Naive thymus-derived CD8-positive, alpha-beta T cell (primary cell): Measurements from ENCODE around the gene TNFRSF1A. TPM values are rescaled to one million over a fixed set of nuclear protein-coding genes. Genes with fewer than 3 reads are reported as not detected.
A peak's percentile ranks its signal among the peaks of the same experiment; 100 is the strongest.

ENCODE experiments used
- ATAC-seq, 2 donors: fragments of 150-1000 bp; cut with Tn5 transposase in 1 of 2; sonication (Bioruptor Pico), chemical (Tn5 transposase) in 1 of 2; 1 replicate in 1 of 2; 2 replicates in 1 of 2; pipeline ENCODE4 v1.10.0; 2021; ENCODE audit warnings: mild to moderate bottlenecking in 2 of 2, moderate library complexity in 2 of 2
- POLR2A ChIA-PET: fragments of 350-600 bp; sonication (Branson Sonifier 250); formaldehyde crosslinking; loops from one replicate; lab custom pipeline; 2021; ENCODE audit warnings: antibody characterized with exemption; lab: Charles Lee
- DNase-seq, 10 donors: peaks; one replicate each; pipeline versions ENCODE4 v3.0.0 to v3.0.0-alpha.2; 2020 to 2022
- H3K27ac Mint-ChIP-seq, 10 donors: one replicate each; pipeline ENCODE4 v1.8.0; 2020 to 2022; ENCODE audit warnings: mild to moderate bottlenecking in 10 of 10, mixed read lengths in 10 of 10, moderate library complexity in 4 of 10, inconsistent platforms in 1 of 10
- H3K27me3 Mint-ChIP-seq, 5 donors: one replicate each; pipeline ENCODE4 v1.8.0; 2021 to 2022; ENCODE audit warnings: mixed read lengths in 5 of 5
- H3K36me3 Mint-ChIP-seq, 3 donors: one replicate each; pipeline ENCODE4 v1.8.0; 2020 to 2022; ENCODE audit warnings: mixed read lengths in 3 of 3, mild to moderate bottlenecking in 2 of 3, inconsistent platforms in 1 of 3
- H3K4me1 Mint-ChIP-seq, 4 donors: one replicate each; pipeline ENCODE4 v1.8.0; 2021 to 2022; ENCODE audit warnings: mixed read lengths in 4 of 4
- H3K4me3 Mint-ChIP-seq, 10 donors: one replicate each; pipeline ENCODE4 v1.8.0; 2020 to 2022; ENCODE audit warnings: mild to moderate bottlenecking in 10 of 10, mixed read lengths in 10 of 10, moderate library complexity in 6 of 10, inconsistent platforms in 1 of 10
- H3K9me3 Mint-ChIP-seq, 9 donors: one replicate each; pipeline ENCODE4 v1.8.0; 2020 to 2022; ENCODE audit warnings: mixed read lengths in 9 of 9, mild to moderate bottlenecking in 3 of 9, inconsistent platforms in 1 of 9, moderate library complexity in 1 of 9
- polyA plus RNA-seq, 3 donors: library from polyadenylated mRNA; unstranded; fragments of 300-500 nt; fragmentation: Illumina TruSeq; gene quantifications; one replicate each; pipeline ENCODE4 v1.2.3, GENCODE V29; 2021
- total RNA-seq, 8 experiments: library from RNA in 2 of 8; stranded (reverse) in 2 of 8; gene quantifications; one replicate each; pipeline ENCODE4 v1.2.3 and lab custom pipeline; 2021 to 2026

The TNFRSF1A gene
- total and polyA plus RNA-seq, 5 experiments from 2014 or later, result 19.5 to 97.6 (median 43.7) TPM

GRCh38 chr12:6372403-6373003 is 30.6 kb upstream of the TNFRSF1A start:
- no peaks in the 10 kb centered on the region for H3K9me3 Mint-ChIP-seq

GRCh38 chr12:6370994-6371754 is 29.3 kb upstream of the TNFRSF1A start:
- Mint-ChIP-seq H3K27me3 (peaks cover 0 to 3% (median 0%) of the 10 kb centered on the region in 5 donors), H3K4me1 (peaks cover 22 to 57% (median 49%) of the 10 kb centered on the region in 4 donors), H3K27ac (peak overlapping the region in 7 of 10 donors; percentile 3 to 79 (median 29)), H3K4me3 (no peak overlapping the region), H3K9me3 (no peaks in the 10 kb centered on the region), H3K36me3 (no peaks in the 10 kb centered on the region)
- POLR2A ChIA-PET, result interaction anchor here (0.9 to 1.5 kb wide), 4 partner anchors 8 to 36 kb away, joined by 3 to 5 read pairs (median 4); no protein-coding TSS in a partner anchor
- ATAC-seq (no peak), DNase-seq (no peak)

More at GRCh38 chr12:6372403-6373003, 30.6 kb upstream of the TNFRSF1A start:
- Mint-ChIP-seq H3K4me3 (no peak overlapping the region), H3K27ac (peak overlapping the region in 5 of 10 donors; percentile 15 to 86 (median 45)), H3K36me3 (no peaks in the 10 kb centered on the region), H3K4me1 (peaks cover 27 to 64% (median 52%) of the 10 kb centered on the region in 4 donors), H3K27me3 (peaks cover 0 to 3% (median 0%) of the 10 kb centered on the region in 5 donors)
- ATAC-seq, result peak in 1 of 2 donors; percentile 19
- DNase-seq, result no peak
- POLR2A ChIA-PET, result interaction anchor here (0.9 to 2.9 kb wide), 3 partner anchors 32 to 97 kb away, joined by 3 to 7 read pairs (median 5); partner anchors contain the start of gene VAMP1

DNA sequence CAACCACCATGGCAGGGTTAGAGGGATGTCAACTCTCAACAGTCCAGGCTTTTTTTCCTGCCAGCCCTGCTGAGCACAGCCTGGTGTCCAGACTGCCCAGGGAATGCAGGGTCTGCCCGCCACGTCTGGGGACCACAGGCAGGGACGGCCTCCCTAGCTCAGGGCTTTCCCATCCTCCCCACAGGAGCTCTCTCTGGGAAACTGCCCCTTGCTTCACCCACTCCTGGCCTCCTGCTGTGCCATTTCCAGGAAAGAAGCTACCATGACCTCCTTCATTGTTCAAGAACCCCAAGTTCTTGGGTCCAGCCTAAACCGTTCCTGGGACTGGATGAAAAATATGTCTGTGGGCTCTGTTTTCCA is 28.7 kb upstream of the TNFRSF1A start:
- Mint-ChIP-seq H3K27ac (peak overlapping the region in 5 of 10 donors; percentile 6 to 76 (median 43)), H3K27me3 (peaks cover 0 to 3% (median 0%) of the 10 kb centered on the region in 5 donors), H3K4me1 (peaks cover 18 to 51% (median 45%) of the 10 kb centered on the region in 4 donors), H3K4me3 (peak overlapping the region in 1 of 10 donors; percentile 23), H3K9me3 (no peaks in the 10 kb centered on the region), H3K36me3 (no peaks in the 10 kb centered on the region)
- ATAC-seq (no peak), DNase-seq (no peak)
- POLR2A ChIA-PET, result interaction anchor here (0.6 to 1.4 kb wide), 4 partner anchors 8 to 38 kb away, joined by 3 to 4 read pairs (median 4); no protein-coding TSS in a partner anchor

GRCh38 chr12:6369916-6370575 is 28.2 kb upstream of the TNFRSF1A start:
- Mint-ChIP-seq H3K27ac (peak overlapping the region in 4 of 10 donors; percentile 37 to 85 (median 48)), H3K36me3 (no peaks in the 10 kb centered on the region), H3K9me3 (no peaks in the 10 kb centered on the region), H3K27me3 (peaks cover 0 to 3% (median 0%) of the 10 kb centered on the region in 5 donors), H3K4me1 (peaks cover 17 to 51% (median 44%) of the 10 kb centered on the region in 4 donors), H3K4me3 (peak overlapping the region in 1 of 10 donors; percentile 23)
- DNase-seq, result no peak
- POLR2A ChIA-PET, result interaction anchor here (0.6 to 1.4 kb wide), 6 partner anchors 7 to 96 kb away, joined by 3 to 4 read pairs (median 3); no protein-coding TSS in a partner anchor
- ATAC-seq, result no peak

DNA sequence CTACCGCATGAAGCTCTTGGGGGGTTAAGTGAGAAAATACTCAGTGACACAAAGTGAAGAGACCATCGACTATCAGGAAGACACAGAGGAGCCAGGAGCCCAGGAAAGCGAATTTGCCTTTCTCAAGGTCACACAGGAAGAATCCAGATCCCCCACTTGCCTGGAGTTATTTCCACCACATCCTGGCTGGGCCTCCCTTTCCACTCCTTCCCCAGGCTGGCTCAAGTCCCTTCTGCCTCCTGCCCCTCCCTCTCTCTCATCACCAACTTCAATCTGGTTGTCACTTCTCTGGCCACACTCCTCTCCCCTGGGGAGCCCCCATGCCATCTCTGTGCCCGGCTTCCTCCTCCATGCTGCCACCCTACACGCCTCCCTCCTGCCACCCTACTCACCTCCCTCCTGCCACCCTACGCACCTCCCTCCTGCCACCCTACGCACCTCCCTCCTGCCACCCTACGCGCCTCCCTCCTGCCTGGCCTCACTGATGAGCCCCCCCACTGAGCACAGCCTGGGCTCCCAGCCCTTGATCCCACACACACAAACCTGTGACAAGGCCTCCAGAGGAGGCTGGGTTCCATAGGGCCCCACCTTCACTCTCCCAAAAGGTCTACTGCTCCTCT is 27.1 kb upstream of the TNFRSF1A start:
- ATAC-seq (no peak), DNase-seq (no peak)
- Mint-ChIP-seq H3K4me1 (peaks cover 19 to 53% (median 47%) of the 10 kb centered on the region in 4 donors), H3K9me3 (no peaks in the 10 kb centered on the region), H3K27ac (peak overlapping the region in 7 of 10 donors; percentile 35 to 88 (median 55)), H3K27me3 (peaks cover 0 to 2% (median 0%) of the 10 kb centered on the region in 5 donors), H3K36me3 (no peaks in the 10 kb centered on the region), H3K4me3 (no peak overlapping the region)
- POLR2A ChIA-PET, result interaction anchor here (1.0 to 15.2 kb wide), 4 partner anchors 22 to 97 kb away, joined by 3 to 358 read pairs (median 8); partner anchors contain the start of gene TNFRSF1A

DNA sequence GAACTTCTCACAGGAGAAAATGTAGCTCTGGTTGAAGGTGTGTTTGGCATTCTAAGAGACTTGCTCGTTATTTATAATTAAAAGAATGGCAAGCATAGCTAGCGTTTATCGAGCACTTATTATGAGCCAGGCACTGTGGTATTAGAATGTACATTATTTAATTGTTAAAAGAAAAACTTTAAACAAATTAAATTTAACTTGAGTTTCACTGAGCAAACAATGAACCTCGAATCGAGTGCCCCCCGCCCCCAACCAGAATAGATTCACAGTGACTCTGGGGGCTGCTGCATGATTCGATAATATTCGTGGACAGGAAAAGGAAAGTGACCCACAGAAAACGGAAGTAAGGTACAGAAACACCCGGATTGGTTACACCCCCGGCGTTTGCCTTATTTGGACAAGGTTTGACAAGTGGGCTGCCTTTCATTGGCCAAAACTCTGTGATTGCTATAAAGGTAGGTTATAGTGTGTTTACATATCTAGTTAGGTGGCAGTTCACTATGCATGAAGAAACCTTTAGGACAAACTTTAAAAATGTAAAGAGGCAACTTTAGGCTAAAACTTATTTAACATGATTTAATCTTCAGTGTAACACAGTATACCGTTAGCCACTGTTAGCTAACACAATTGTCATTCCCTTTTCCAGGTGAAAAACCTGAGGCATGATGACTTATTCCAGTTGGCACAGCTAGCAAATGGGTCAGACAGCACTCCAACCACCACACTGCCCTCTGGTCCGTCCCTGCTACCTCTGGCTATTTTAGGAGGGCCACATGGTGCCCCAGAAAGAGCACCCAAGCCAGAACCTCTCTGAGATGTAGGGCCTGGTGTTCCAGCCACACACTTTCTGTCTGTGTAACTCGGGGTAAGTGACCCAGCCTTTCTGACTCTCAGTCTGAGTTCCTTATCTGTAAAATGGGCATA is 26.4 kb upstream of the TNFRSF1A start:
- no peaks in the 10 kb centered on the region for H3K36me3 Mint-ChIP-seq
- no peaks in the 10 kb centered on the region for H3K9me3 Mint-ChIP-seq
- POLR2A ChIA-PET, result interaction anchor here (0.7 to 15.2 kb wide), 7 partner anchors 21 to 90 kb away, joined by 3 to 358 read pairs (median 5); partner anchors contain the start of gene TNFRSF1A
- ATAC-seq (no peak), DNase-seq (no peak)
- H3K4me1 Mint-ChIP-seq, result peaks cover 19 to 51% (median 44%) of the 10 kb centered on the region in 4 donors
- H3K27me3 Mint-ChIP-seq, result no peaks in the 10 kb centered on the region
- peak overlapping the region in 3 of 10 donors; percentile 34 to 36 (median 36) for H3K4me3 Mint-ChIP-seq
- peak overlapping the region; percentile 34 to 88 (median 78) for H3K27ac Mint-ChIP-seq

GRCh38 chr12:6367065-6367968 is 25.4 kb upstream of the TNFRSF1A start:
- peaks cover 16 to 44% (median 40%) of the 10 kb centered on the region in 4 donors for H3K4me1 Mint-ChIP-seq
- POLR2A ChIA-PET, result interaction anchor here (0.7 to 15.2 kb wide), 8 partner anchors 20 to 90 kb away, joined by 3 to 358 read pairs (median 4); partner anchors contain the start of genes CD27 and TNFRSF1A
- no peaks in the 10 kb centered on the region for H3K27me3 Mint-ChIP-seq
- H3K27ac Mint-ChIP-seq, result peak overlapping the region; percentile 34 to 88 (median 78)
- peak overlapping the region in 4 of 10 donors; percentile 15 to 36 (median 35) for H3K4me3 Mint-ChIP-seq
- H3K9me3 Mint-ChIP-seq, result no peaks in the 10 kb centered on the region
- H3K36me3 Mint-ChIP-seq, result no peaks in the 10 kb centered on the region
- DNase-seq, result peak in 9 of 10 donors; percentile 20 to 78 (median 39)
- peak; percentile 70 to 74 for ATAC-seq

GRCh38 chr12:6364044-6364374 is 22.1 kb upstream of the TNFRSF1A start:
- peak overlapping the region in 9 of 10 donors; percentile 80 to 92 (median 84) for H3K27ac Mint-ChIP-seq
- H3K4me3 Mint-ChIP-seq, result peak overlapping the region; percentile 66 to 92 (median 84)
- no peaks in the 10 kb centered on the region for H3K27me3 Mint-ChIP-seq
- no peaks in the 10 kb centered on the region for H3K36me3 Mint-ChIP-seq
- no peaks in the 10 kb centered on the region for H3K9me3 Mint-ChIP-seq
- POLR2A ChIA-PET, result interaction anchor here (0.6 to 15.2 kb wide), 10 partner anchors 10 to 261 kb away, joined by 3 to 358 read pairs (median 6); partner anchors contain the start of genes MRPL51 and TNFRSF1A
- ATAC-seq, result peak; percentile 21 to 31
- H3K4me1 Mint-ChIP-seq, result peaks cover 25 to 57% (median 48%) of the 10 kb centered on the region in 4 donors
- DNase-seq, result peak in 1 of 10 donors; percentile 39

- ATAC-seq, result peak; percentile 79 to 81
- Mint-ChIP-seq H3K27me3 (peaks cover 0 to 2% (median 0%) of the 10 kb centered on the region in 5 donors), H3K4me3 (peak overlapping the region; percentile 66 to 92 (median 84)), H3K9me3 (no peaks in the 10 kb centered on the region), H3K36me3 (no peaks in the 10 kb centered on the region), H3K27ac (peak overlapping the region in 9 of 10 donors; percentile 80 to 92 (median 84)), H3K4me1 (peaks cover 20 to 51% (median 46%) of the 10 kb centered on the region in 4 donors)
- POLR2A ChIA-PET, result interaction anchor here (0.6 to 15.2 kb wide), 17 partner anchors 8 to 488 kb away, joined by 3 to 358 read pairs (median 4); partner anchors contain the start of genes GAPDH, MRPL51, TNFRSF1A and USP5
- DNase-seq, result peak in 9 of 10 donors; percentile 37 to 77 (median 62)
Observed at GRCh38 chr12:6363330-6364043, 21.6 kb upstream of the TNFRSF1A start.
